HepG2 (cell line): Measurements from ENCODE around the gene ZNF777. TPM values are rescaled to one million over a fixed set of nuclear protein-coding genes. Genes with fewer than 3 reads are reported as not detected.

Source experiments
- ATAC-seq: fragments of 200-7000 bp; cut with Tn5 transposase; 3 replicates; pipeline ENCODE4 v1.9.1; 2020; ENCODE audit warnings: mild to moderate bottlenecking, moderate library complexity
- BruUV-seq: library from RNA; stranded (reverse); fragments of 400-500 nt; replicated peaks from 2 replicates; lab custom pipeline; 2021; lab: Mats Ljungman, UMichigan
- CTCF ChIA-PET: fragments of 300-600 bp; formaldehyde crosslinking; extraction: SDS; loops from one replicate; lab custom pipeline; 2021; ENCODE audit warnings: low total read pairs, inconsistent platforms, low intra/inter-chr PET ratio; lab: Yijun Ruan, JAX
- POLR2A ChIA-PET: fragments of 350-600 bp; sonication (Branson Sonifier 250); formaldehyde crosslinking; loops from one replicate; lab custom pipeline; 2020; ENCODE audit warnings: antibody characterized with exemption, inconsistent platforms; lab: Yijun Ruan, JAX
- DNase-seq: peaks from one replicate; pipeline ENCODE4 v3.0.0-alpha.2; 2015; ENCODE audit warnings: low spot score
- FAIRE-seq: peaks from 3 replicates; lab custom pipeline; 2011; peaks lifted over from hg19 to GRCh38; lab: Jason Lieb, UNC
- H2AFZ ChIP-seq: one replicate; pipeline ENCODE4 v1.6.1; 2011; ENCODE audit warnings: low read length, inconsistent platforms
- H3K27ac ChIP-seq: fragments of 300-600 bp; 3 replicates; pipeline ENCODE4 v1.8.0; 2011; ENCODE audit warnings: mixed run types, mild to moderate bottlenecking, mixed read lengths, low read length, inconsistent platforms; ENCODE audit not compliant: insufficient read depth; ENCODE audit errors: extremely low read length
- H3K27me3 ChIP-seq, 2 experiments: fragments of 200-600 bp in 1 of 2; 2 replicates in 1 of 2; 3 replicates in 1 of 2; pipeline versions ENCODE4 v1.6.0 to v1.8.0; 2011; ENCODE audit warnings: low read length in 2 of 2, mild to moderate bottlenecking in 2 of 2, moderate library complexity in 2 of 2, inconsistent platforms in 1 of 2; ENCODE audit not compliant: insufficient read depth in 2 of 2, control insufficient read depth in 1 of 2
- H3K36me3 ChIP-seq, 2 experiments: fragments of 200-600 bp in 1 of 2; replicated peaks in 1 of 2; 2 replicates in 1 of 2; 3 replicates in 1 of 2; pipeline versions ENCODE4 v1.5.1 to v1.8.0; 2011; ENCODE audit warnings: low read length in 2 of 2, inconsistent platforms in 1 of 2; ENCODE audit not compliant: insufficient read depth in 2 of 2, control insufficient read depth in 1 of 2
- H3K4me1 ChIP-seq: 2 replicates; pipeline ENCODE4 v1.5.1; 2012; ENCODE audit warnings: low read length, inconsistent platforms; ENCODE audit not compliant: insufficient read depth
- H3K4me2 ChIP-seq: 2 replicates; pipeline ENCODE4 v1.6.0; 2011; ENCODE audit warnings: low read depth, low read length, inconsistent platforms
- H3K4me3 ChIP-seq, 3 experiments: fragments of 200-600 bp in 1 of 3; sonication (generic), shearing (Covaris generic) in 1 of 3; replicated peaks in 1 of 3; 2 replicates each; pipeline ENCODE4 v1.5.1; 2011 to 2016; ENCODE audit warnings: low read length in 3 of 3, inconsistent platforms in 2 of 3, low read depth in 2 of 3, mild to moderate bottlenecking in 2 of 3, control low read depth in 1 of 3, mixed read lengths in 1 of 3; ENCODE audit not compliant: insufficient read depth in 1 of 3
- H3K79me2 ChIP-seq: one replicate; pipeline ENCODE4 v1.6.1; 2011; ENCODE audit warnings: low read length, inconsistent platforms; ENCODE audit not compliant: insufficient read depth
- H3K9ac ChIP-seq: 2 replicates; pipeline ENCODE4 v1.6.0; 2011; ENCODE audit warnings: mild to moderate bottlenecking, low read depth, low read length, inconsistent platforms; ENCODE audit not compliant: insufficient read depth
- H3K9me3 ChIP-seq: 2 replicates; pipeline ENCODE4 v1.5.1; 2012; ENCODE audit warnings: mild to moderate bottlenecking, low read length
- H4K20me1 ChIP-seq: 2 replicates; pipeline ENCODE4 v1.6.0; 2011; ENCODE audit warnings: inconsistent platforms, mild to moderate bottlenecking, low read length, moderate library complexity; ENCODE audit not compliant: insufficient read depth
- AGO2 ChIP-seq: fragments of 200-400 bp; formaldehyde crosslinking; optimal IDR thresholded peaks from 2 replicates; pipeline ENCODE3; 2017; ENCODE audit warnings: mild to moderate bottlenecking, low read depth, low read length, moderate library complexity
- HINFP ChIP-seq: sonication (generic); formaldehyde crosslinking; IDR thresholded peaks from 2 replicates; pipeline ENCODE4 v1.4.0; 2020; ENCODE audit warnings: low read depth, mild to moderate bottlenecking, missing genetic modification reagents
- ZIK1 ChIP-seq: sonication (generic); formaldehyde crosslinking; IDR thresholded peaks from 2 replicates; pipeline ENCODE4 v1.5.0; 2020; ENCODE audit warnings: mild to moderate bottlenecking, low read depth, missing genetic modification reagents, borderline replicate concordance
- ZKSCAN8 ChIP-seq: IDR thresholded peaks from 2 replicates; pipeline ENCODE4 v1.6.1; 2016; ENCODE audit warnings: borderline replicate concordance, missing genetic modification reagents, missing compliant biosample characterization
- ZNF329 ChIP-seq: sonication (generic); formaldehyde crosslinking; IDR thresholded peaks from 2 replicates; pipeline ENCODE4 v1.9.0; 2021; ENCODE audit warnings: low read depth, mild to moderate bottlenecking, missing genetic modification reagents
- ZNF569 ChIP-seq: sonication (generic); formaldehyde crosslinking; IDR thresholded peaks from 2 replicates; pipeline ENCODE4 v1.5.0; 2020; ENCODE audit warnings: mild to moderate bottlenecking, missing genetic modification reagents, moderate library complexity, borderline replicate concordance
- WGBS: methylation state at CpG from one replicate; pipeline ENCODE4 v1.1.6; 2017; ENCODE audit warnings: low lambda C conversion rate; 5-methylcytosine and 5-hydroxymethylcytosine counted together
- in situ Hi-C: cut with HindIII; loops from 2 replicates; pipeline ENCODE4 v1.10.0; 2017; ENCODE audit warnings: low pct_unique_long_range_greater_than_20kb; ENCODE audit not compliant: extremely low pct_ligation_motif_present
- intact Hi-C: fragments of 100-400 bp; cut with micrococcal nuclease; formaldehyde crosslinking; loops from one replicate; pipeline ENCODE4 v1.10.0; 2022; ENCODE audit not compliant: unreplicated experiment
- polyA plus RNA-seq, 8 experiments: library from polyadenylated mRNA; depleted of rRNA in 3 of 8; stranded (reverse) in 7 of 8; unstranded in 1 of 8; fragments of >200 nt; fragmentation: Illumina TruSeq in 4 of 8; extraction: Trizol in 4 of 8; gene quantifications; 2 replicates each; pipeline versions ENCODE4 v1.2.1 to v1.2.3, GENCODE V29; 2011 to 2016; ENCODE audit warnings: low read depth in 4 of 8, missing spikeins in 1 of 8, mixed read lengths in 1 of 8; ENCODE audit not compliant: insufficient read depth in 1 of 8
- total RNA-seq, 5 experiments: library from RNA; depleted of rRNA; stranded (reverse); fragments of >200 nt; fragmentation: Illumina TruSeq; extraction: Trizol; gene quantifications; 2 replicates each; pipeline ENCODE4 v1.2.3, GENCODE V29; 2016; ENCODE audit warnings: low read depth in 1 of 5

ZNF777 gene
- total and polyA plus RNA-seq, 2 of the 13 experiments (the other 11 are each of a cell fraction or from before 2014, with no cell fraction given) = 3.8 to 6.0 TPM

DNA sequence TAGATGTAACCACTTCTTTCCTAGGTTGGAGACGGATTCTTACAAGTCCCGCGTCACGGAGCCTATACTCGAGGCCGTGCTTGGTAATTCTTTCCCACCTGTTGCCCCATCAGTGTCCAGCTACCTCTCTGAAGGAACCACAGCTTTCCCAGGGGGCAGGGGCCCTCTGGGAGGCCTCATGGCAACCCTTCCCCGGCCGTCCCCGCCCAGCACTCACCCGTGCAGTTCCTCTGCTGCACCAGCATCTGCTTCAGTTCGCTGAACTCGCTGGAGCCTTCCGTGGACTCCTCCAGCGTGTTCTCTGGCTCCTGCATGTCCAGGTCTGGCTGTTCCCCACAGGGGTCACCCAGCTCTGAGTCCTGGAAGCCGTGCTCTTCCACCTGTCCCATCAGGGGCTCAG lies 24.5 kb downstream of the ZNF777 start (continued):
- no peak for TF ChIP-seq ZIK1
- TF ChIP-seq, all 625 proteins: peak for 0

GRCh38 chr7:149433124-149433523 lies 27.7 kb downstream of the ZNF777 start:
- 84% methylated on average over 8 of the region's 8 CpGs for WGBS
- ChIA-PET CTCF (no interaction called here), POLR2A (no interaction called here)
- Histone ChIP-seq H4K20me1 (no peaks in the 10 kb centered on the region), H2AFZ (no peak overlapping the region), H3K4me2 (no peak overlapping the region), H3K4me1 (no peaks in the 10 kb centered on the region), H3K9ac (no peak overlapping the region), H3K27me3 (no peaks in the 10 kb centered on the region), H3K4me3 (no peak overlapping the region), H3K9me3 (no peaks in the 10 kb centered on the region), H3K79me2 (no peaks in the 10 kb centered on the region), H3K27ac (no peak overlapping the region), H3K36me3 (peaks cover 10 to 54% of the 10 kb centered on the region in 2 experiments; a peak in 4 of 5 replicates)
- DNase-seq = no peak
- TF ChIP-seq ZNF569 (CRISPR knock-in tag) (no peak), ZNF329 (CRISPR knock-in tag) (peak; percentile 96), HINFP (CRISPR knock-in tag) (no peak)
- BruUV-seq = no TSS peak
- FAIRE-seq = no peak
- no peak for ATAC-seq
- intact Hi-C loops = no loop called here
- in situ Hi-C loops = no loop called here

DNA sequence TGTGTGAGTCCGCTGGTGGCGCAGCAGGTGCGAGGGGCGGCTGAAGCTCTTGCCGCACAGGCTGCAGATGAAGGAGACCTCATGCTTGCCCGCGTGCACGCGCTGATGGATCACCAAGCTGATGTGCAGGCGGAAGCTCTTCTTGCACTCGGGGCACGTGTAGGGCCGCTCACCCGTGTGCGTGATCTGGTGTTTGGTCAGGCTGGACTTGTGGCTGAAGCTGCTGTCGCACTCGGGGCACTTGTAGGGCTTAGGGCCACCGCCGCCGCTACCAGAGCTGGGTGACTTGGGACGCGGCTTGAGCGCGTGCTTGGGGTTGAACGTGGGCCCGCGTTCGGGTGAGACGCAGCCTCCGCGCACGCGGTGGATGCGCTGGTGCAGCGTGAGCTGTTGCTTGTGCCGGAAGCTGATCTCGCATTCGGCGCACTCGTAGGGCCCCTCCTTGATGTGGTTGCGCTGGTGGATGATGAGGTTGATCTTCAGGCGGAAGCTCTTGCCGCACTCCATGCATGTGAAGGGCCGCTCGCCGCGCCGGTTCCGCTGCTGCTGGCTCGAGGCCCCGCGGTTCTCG lies 28.7 kb downstream of the ZNF777 start:
- DNase-seq = no peak
- POLR2A ChIA-PET = no interaction called here

More for the DNA sequence above, 28.7 kb downstream of the ZNF777 start:
- ATAC-seq = no peak
- FAIRE-seq = no peak
- no peaks in the 10 kb centered on the region for H3K4me1 ChIP-seq
- CTCF ChIA-PET = no interaction called here
- no peak overlapping the region for H2AFZ ChIP-seq
- H3K27ac ChIP-seq = no peak overlapping the region
- in situ Hi-C loops = no loop called here
- H3K27me3 ChIP-seq = no peaks in the 10 kb centered on the region
- intact Hi-C loops = no loop called here
- TF ChIP-seq AGO2 = peak; percentile 42
- no peak for TF ChIP-seq ZKSCAN8
- WGBS = 98% methylated on average over 15 of the region's 53 CpGs
- no peak overlapping the region for H3K4me2 ChIP-seq
- H4K20me1 ChIP-seq = no peaks in the 10 kb centered on the region
- H3K9me3 ChIP-seq = no peaks in the 10 kb centered on the region
- BruUV-seq = no TSS peak
- peaks cover 10 to 51% of the 10 kb centered on the region in 2 experiments; a peak in 4 of 5 replicates for H3K36me3 ChIP-seq
- H3K9ac ChIP-seq = no peak overlapping the region
- no peaks in the 10 kb centered on the region for H3K79me2 ChIP-seq
- H3K4me3 ChIP-seq = no peak overlapping the region
